ENCODE measurements around the gene KIF26A.

The KIF26A gene

GRCh38 chr14:104222396-104223036, 84.1 kb downstream of the KIF26A start:
- no peak for TF ChIP-seq ZBTB7A (IDR thresholded peaks at IDR 0.05; ENCODE audit: low read depth)
- no peak for TF ChIP-seq TEAD4 (IDR thresholded peaks at IDR 0.05)
- no peak for TF ChIP-seq USF1 (IDR thresholded peaks at IDR 0.05)

GRCh38 chr14:104223101-104224041, 85.0 kb downstream of the KIF26A start:
- TF ChIP-seq TEAD4 (IDR thresholded peaks at IDR 0.05) = no peak
- peak; percentile 15; the same call in 1 of the 2 replicates for TF ChIP-seq ZBTB7A (IDR thresholded peaks at IDR 0.05; ENCODE audit: low read depth)
- no peak for TF ChIP-seq MAX (IDR thresholded peaks at IDR 0.05)
- no peak for TF ChIP-seq REST (IDR thresholded peaks at IDR 0.05; ENCODE audit: low read depth)
- no peak for TF ChIP-seq CEBPB (IDR thresholded peaks at IDR 0.05)

- no peak for TF ChIP-seq CREB1 (IDR thresholded peaks at IDR 0.05; ENCODE audit: low read depth)
- no peak for TF ChIP-seq REST (IDR thresholded peaks at IDR 0.05; ENCODE audit: low read depth)
- no peak for TF ChIP-seq FOXM1 (IDR thresholded peaks at IDR 0.05; ENCODE audit: borderline replicate concordance, low read depth)
- TF ChIP-seq EP300 (IDR thresholded peaks at IDR 0.05; ENCODE audit: borderline replicate concordance) = no peak
- TF ChIP-seq MAX (IDR thresholded peaks at IDR 0.05) = no peak
- no peak for TF ChIP-seq USF1 (IDR thresholded peaks at IDR 0.05)
- no peak for TF ChIP-seq RAD21 (IDR thresholded peaks at IDR 0.05; ENCODE audit: low read depth)
- no peak for TF ChIP-seq TAF1 (IDR thresholded peaks at IDR 0.05; ENCODE audit: low read depth)
- TF ChIP-seq EGR1 (IDR thresholded peaks at IDR 0.05) = no peak
- no peak for TF ChIP-seq TEAD4 (IDR thresholded peaks at IDR 0.05)
- no peak for TF ChIP-seq ZBTB7A (IDR thresholded peaks at IDR 0.05; ENCODE audit: low read depth)
- no peak for TF ChIP-seq NFIC (IDR thresholded peaks at IDR 0.05)
- TF ChIP-seq YY1 (IDR thresholded peaks at IDR 0.05; ENCODE audit: low read depth) = no peak
Measured at GRCh38 chr14:104224131-104224505, 85.7 kb downstream of the KIF26A start.

- TF ChIP-seq NFIC (IDR thresholded peaks at IDR 0.05) (no peak), FOXM1 (IDR thresholded peaks at IDR 0.05; ENCODE audit: borderline replicate concordance, low read depth) (no peak), RAD21 (IDR thresholded peaks at IDR 0.05; ENCODE audit: low read depth) (no peak), EGR1 (IDR thresholded peaks at IDR 0.05) (no peak), REST (IDR thresholded peaks at IDR 0.05; ENCODE audit: low read depth) (no peak), YY1 (IDR thresholded peaks at IDR 0.05; ENCODE audit: low read depth) (no peak), TAF1 (IDR thresholded peaks at IDR 0.05; ENCODE audit: low read depth) (no peak), CEBPB (IDR thresholded peaks at IDR 0.05) (no peak)
Measured at GRCh38 chr14:104224506-104225277, 86.3 kb downstream of the KIF26A start.

Measured in Ishikawa (cell line).